GM23338 (cell line): ENCODE results near the gene LOXL3. TPM values are rescaled to one million over a fixed set of nuclear protein-coding genes. Genes with fewer than 3 reads are reported as not detected.

Experiments used
- ATAC-seq: fragments of 200-7000 bp; cut with Tn5 transposase; 3 replicates; pipeline ENCODE4 v1.9.1; 2020
- DNase-seq: peaks from one replicate; pipeline ENCODE4 v3.0.0-alpha.2; 2015; ENCODE audit warnings: low spot score
- H2AFZ ChIP-seq: fragments of 200-600 bp; sonication (generic); 2 replicates; pipeline ENCODE4 v1.8.0; 2016; ENCODE audit warnings: antibody characterized with exemption, mild to moderate bottlenecking, moderate library complexity
- H3F3A ChIP-seq: fragments of 200-600 bp; sonication (generic); replicated peaks from 2 replicates; pipeline ENCODE4 v1.8.0; 2017; ENCODE audit warnings: antibody characterized with exemption, mixed run types, low read depth
- H3K27ac ChIP-seq: fragments of 200-600 bp; sonication (generic); 2 replicates; pipeline ENCODE4 v1.6.1; 2016; ENCODE audit warnings: low read depth
- H3K27me3 ChIP-seq: fragments of 200-600 bp; sonication (generic); 2 replicates; pipeline ENCODE4 v1.8.0; 2016; ENCODE audit warnings: mild to moderate bottlenecking, mixed run types, moderate library complexity; ENCODE audit not compliant: insufficient read depth
- H3K36me3 ChIP-seq: fragments of 200-600 bp; sonication (generic); 2 replicates; pipeline ENCODE4 v1.8.0; 2016; ENCODE audit warnings: mild to moderate bottlenecking; ENCODE audit not compliant: insufficient read depth
- H3K4me1 ChIP-seq: fragments of 200-600 bp; sonication (generic); 2 replicates; pipeline ENCODE4 v1.8.0; 2016; ENCODE audit warnings: mild to moderate bottlenecking, moderate library complexity; ENCODE audit not compliant: insufficient read depth
- H3K4me2 ChIP-seq: fragments of 200-600 bp; sonication (generic); 2 replicates; pipeline ENCODE4 v1.7.1; 2017; ENCODE audit warnings: mixed run types
- H3K4me3 ChIP-seq: fragments of 200-600 bp; sonication (generic); 2 replicates; pipeline ENCODE4 v1.6.1; 2016; ENCODE audit warnings: mixed run types
- H3K79me2 ChIP-seq: fragments of 200-600 bp; sonication (generic); replicated peaks from 2 replicates; pipeline ENCODE4 v1.8.0; 2017; ENCODE audit warnings: mild to moderate bottlenecking; ENCODE audit not compliant: insufficient read depth
- H3K9me2 ChIP-seq: fragments of 200-600 bp; sonication (generic); 2 replicates; pipeline ENCODE4 v1.8.0; 2017; ENCODE audit not compliant: insufficient read depth
- H4K20me1 ChIP-seq: fragments of 200-600 bp; sonication (generic); replicated peaks from 2 replicates; pipeline ENCODE4 v1.8.0; 2017; ENCODE audit warnings: mild to moderate bottlenecking; ENCODE audit not compliant: insufficient read depth
- H3K27ac Mint-ChIP-seq: 2 replicates; pipeline ENCODE4 v1.8.0; 2020; ENCODE audit warnings: inconsistent platforms, mild to moderate bottlenecking, moderate library complexity, mixed read lengths
- H3K27me3 Mint-ChIP-seq: 3 replicates; pipeline ENCODE4 v1.8.0; 2022; ENCODE audit warnings: low read depth, mild to moderate bottlenecking, moderate library complexity, mixed read lengths, inconsistent platforms; ENCODE audit not compliant: insufficient read depth, poor library complexity
- H3K36me3 Mint-ChIP-seq: 3 replicates; pipeline ENCODE4 v1.8.0; 2021; ENCODE audit warnings: low read depth, mild to moderate bottlenecking, inconsistent platforms, moderate library complexity, mixed read lengths
- H3K4me1 Mint-ChIP-seq: 3 replicates; pipeline ENCODE4 v1.8.0; 2020; ENCODE audit warnings: mild to moderate bottlenecking, inconsistent platforms, mixed read lengths
- H3K4me3 Mint-ChIP-seq: 3 replicates; pipeline ENCODE4 v1.8.0; 2021; ENCODE audit warnings: moderate library complexity, mild to moderate bottlenecking, inconsistent platforms, mixed read lengths
- H3K9me3 Mint-ChIP-seq: 3 replicates; pipeline ENCODE4 v1.8.0; 2020; ENCODE audit warnings: moderate library complexity, mild to moderate bottlenecking, inconsistent platforms, mixed read lengths
- EZH2phosphoT487 ChIP-seq: fragments of 200-600 bp; sonication (generic); IDR thresholded peaks from one replicate; pipeline ENCODE4 v1.8.1; 2018; ENCODE audit warnings: antibody characterized with exemption; ENCODE audit not compliant: unreplicated experiment
- JUNB ChIP-seq: IDR thresholded peaks from one replicate; pipeline ENCODE4 v1.6.1; 2016; ENCODE audit warnings: antibody characterized with exemption; ENCODE audit not compliant: unreplicated experiment
- NANOG ChIP-seq: IDR thresholded peaks from 2 replicates; pipeline ENCODE4 v1.6.1; 2016; ENCODE audit warnings: antibody characterized with exemption, borderline replicate concordance
- POLR2AphosphoS5 ChIP-seq: IDR thresholded peaks from 2 replicates; pipeline ENCODE4 v1.6.1; 2016; ENCODE audit warnings: antibody characterized with exemption, low read depth
- ZNF114 ChIP-seq: fragments of 250-450 bp; sonication (Bioruptor Pico); IDR thresholded peaks from 2 replicates; pipeline ENCODE4 v1.5.0; 2020; ENCODE audit warnings: mild to moderate bottlenecking, moderate library complexity
- ZNF331 ChIP-seq: fragments of 250-450 bp; sonication (Bioruptor Pico); IDR thresholded peaks from 2 replicates; pipeline ENCODE4 v1.5.0; 2020; ENCODE audit warnings: low read depth, mild to moderate bottlenecking, moderate library complexity
- polyA plus RNA-seq: library from polyadenylated mRNA; unstranded; fragments of >200 nt; fragmentation: Nextera tagmentation; extraction: Ambion mirVana; gene quantifications from 2 replicates; pipeline ENCODE4 v1.2.1, GENCODE V29; 2016
- total RNA-seq: library from RNA; depleted of rRNA; stranded (reverse); fragments of >200 nt; shearing (Covaris generic); gene quantifications from 2 replicates; pipeline ENCODE4 v1.2.3, GENCODE V29; 2014
- TF ChIP-seq, protein P1 (sequence below): fragments of 250-450 bp; sonication (Bioruptor Pico); IDR thresholded peaks from 2 replicates; pipeline ENCODE4 v1.5.0; 2020; ENCODE audit warnings: mild to moderate bottlenecking, moderate library complexity
- TF ChIP-seq, protein P2 (sequence below): IDR thresholded peaks from 2 replicates; pipeline ENCODE4 v1.6.1; 2016; ENCODE audit warnings: antibody characterized with exemption
- TF ChIP-seq, protein P3 (sequence below), 2 experiments: fragments of 200-600 bp in 1 of 2; sonication (generic) in 1 of 2; conservative IDR thresholded peaks; 2 replicates each; pipeline versions ENCODE4 v1.5.1 to v1.6.1; 2016 to 2017; ENCODE audit warnings: antibody characterized with exemption in 2 of 2, low read depth in 2 of 2, mild to moderate bottlenecking in 2 of 2, moderate library complexity in 1 of 2

LOXL3 gene
- total and polyA plus RNA-seq, 2 experiments from 2014 or later = 4.7 to 14.9 TPM

DNA sequence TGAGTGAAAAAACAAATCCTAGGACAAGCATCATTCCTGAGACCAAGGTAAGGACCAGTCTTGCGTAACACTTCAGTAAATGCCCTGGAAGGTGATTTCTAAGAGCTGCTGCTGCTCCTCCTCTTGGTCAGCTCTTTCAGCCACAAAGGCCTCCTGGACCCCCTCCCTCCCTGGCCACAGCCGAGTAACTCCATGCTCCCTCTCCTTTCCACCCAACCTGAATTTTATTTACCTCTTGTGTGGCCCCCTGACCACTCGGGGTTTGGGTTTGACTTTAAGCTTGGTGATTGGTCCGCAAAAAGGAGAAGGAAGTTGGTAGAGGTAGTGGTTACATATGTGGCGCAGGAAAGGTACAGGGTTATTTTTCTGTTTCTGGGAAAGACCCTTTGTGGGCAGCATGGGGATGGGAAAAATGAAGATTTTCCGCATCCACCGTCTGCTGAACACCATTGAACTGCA is 14.8 kb downstream of the LOXL3 start:
- Histone ChIP-seq H2AFZ (no peak overlapping the region), H3K4me1 (no peaks in the 10 kb centered on the region), H3K4me2 (no peak overlapping the region), H4K20me1 (no peaks in the 10 kb centered on the region; the same call in 1 of the 2 replicates), H3K79me2 (no peaks in the 10 kb centered on the region), H3F3A (no peaks in the 10 kb centered on the region), H3K36me3 (no peaks in the 10 kb centered on the region), H3K9me2 (no peaks in the 10 kb centered on the region), H3K27ac (no peak overlapping the region), H3K27me3 (no peaks in the 10 kb centered on the region), H3K4me3 (no peak overlapping the region)
- Mint-ChIP-seq H3K4me1 (no peaks in the 10 kb centered on the region; the same call in none of the 3 replicates), H3K36me3 (peaks cover 2% of the 10 kb centered on the region; the same call in 1 of the 3 replicates), H3K4me3 (no peak overlapping the region), H3K27me3 (peaks cover 10% of the 10 kb centered on the region), H3K9me3 (no peaks in the 10 kb centered on the region; the same call in 2 of the 3 replicates), H3K27ac (no peak overlapping the region)
- ATAC-seq (no peak; the same call in 2 of the 3 replicates), DNase-seq (no peak)
- TF ChIP-seq EZH2phosphoT487 (no peak), ZNF331 (CRISPR knock-in tag) (no peak), NANOG (no peak), JUNB (no peak)
- TF ChIP-seq, protein P1, sequence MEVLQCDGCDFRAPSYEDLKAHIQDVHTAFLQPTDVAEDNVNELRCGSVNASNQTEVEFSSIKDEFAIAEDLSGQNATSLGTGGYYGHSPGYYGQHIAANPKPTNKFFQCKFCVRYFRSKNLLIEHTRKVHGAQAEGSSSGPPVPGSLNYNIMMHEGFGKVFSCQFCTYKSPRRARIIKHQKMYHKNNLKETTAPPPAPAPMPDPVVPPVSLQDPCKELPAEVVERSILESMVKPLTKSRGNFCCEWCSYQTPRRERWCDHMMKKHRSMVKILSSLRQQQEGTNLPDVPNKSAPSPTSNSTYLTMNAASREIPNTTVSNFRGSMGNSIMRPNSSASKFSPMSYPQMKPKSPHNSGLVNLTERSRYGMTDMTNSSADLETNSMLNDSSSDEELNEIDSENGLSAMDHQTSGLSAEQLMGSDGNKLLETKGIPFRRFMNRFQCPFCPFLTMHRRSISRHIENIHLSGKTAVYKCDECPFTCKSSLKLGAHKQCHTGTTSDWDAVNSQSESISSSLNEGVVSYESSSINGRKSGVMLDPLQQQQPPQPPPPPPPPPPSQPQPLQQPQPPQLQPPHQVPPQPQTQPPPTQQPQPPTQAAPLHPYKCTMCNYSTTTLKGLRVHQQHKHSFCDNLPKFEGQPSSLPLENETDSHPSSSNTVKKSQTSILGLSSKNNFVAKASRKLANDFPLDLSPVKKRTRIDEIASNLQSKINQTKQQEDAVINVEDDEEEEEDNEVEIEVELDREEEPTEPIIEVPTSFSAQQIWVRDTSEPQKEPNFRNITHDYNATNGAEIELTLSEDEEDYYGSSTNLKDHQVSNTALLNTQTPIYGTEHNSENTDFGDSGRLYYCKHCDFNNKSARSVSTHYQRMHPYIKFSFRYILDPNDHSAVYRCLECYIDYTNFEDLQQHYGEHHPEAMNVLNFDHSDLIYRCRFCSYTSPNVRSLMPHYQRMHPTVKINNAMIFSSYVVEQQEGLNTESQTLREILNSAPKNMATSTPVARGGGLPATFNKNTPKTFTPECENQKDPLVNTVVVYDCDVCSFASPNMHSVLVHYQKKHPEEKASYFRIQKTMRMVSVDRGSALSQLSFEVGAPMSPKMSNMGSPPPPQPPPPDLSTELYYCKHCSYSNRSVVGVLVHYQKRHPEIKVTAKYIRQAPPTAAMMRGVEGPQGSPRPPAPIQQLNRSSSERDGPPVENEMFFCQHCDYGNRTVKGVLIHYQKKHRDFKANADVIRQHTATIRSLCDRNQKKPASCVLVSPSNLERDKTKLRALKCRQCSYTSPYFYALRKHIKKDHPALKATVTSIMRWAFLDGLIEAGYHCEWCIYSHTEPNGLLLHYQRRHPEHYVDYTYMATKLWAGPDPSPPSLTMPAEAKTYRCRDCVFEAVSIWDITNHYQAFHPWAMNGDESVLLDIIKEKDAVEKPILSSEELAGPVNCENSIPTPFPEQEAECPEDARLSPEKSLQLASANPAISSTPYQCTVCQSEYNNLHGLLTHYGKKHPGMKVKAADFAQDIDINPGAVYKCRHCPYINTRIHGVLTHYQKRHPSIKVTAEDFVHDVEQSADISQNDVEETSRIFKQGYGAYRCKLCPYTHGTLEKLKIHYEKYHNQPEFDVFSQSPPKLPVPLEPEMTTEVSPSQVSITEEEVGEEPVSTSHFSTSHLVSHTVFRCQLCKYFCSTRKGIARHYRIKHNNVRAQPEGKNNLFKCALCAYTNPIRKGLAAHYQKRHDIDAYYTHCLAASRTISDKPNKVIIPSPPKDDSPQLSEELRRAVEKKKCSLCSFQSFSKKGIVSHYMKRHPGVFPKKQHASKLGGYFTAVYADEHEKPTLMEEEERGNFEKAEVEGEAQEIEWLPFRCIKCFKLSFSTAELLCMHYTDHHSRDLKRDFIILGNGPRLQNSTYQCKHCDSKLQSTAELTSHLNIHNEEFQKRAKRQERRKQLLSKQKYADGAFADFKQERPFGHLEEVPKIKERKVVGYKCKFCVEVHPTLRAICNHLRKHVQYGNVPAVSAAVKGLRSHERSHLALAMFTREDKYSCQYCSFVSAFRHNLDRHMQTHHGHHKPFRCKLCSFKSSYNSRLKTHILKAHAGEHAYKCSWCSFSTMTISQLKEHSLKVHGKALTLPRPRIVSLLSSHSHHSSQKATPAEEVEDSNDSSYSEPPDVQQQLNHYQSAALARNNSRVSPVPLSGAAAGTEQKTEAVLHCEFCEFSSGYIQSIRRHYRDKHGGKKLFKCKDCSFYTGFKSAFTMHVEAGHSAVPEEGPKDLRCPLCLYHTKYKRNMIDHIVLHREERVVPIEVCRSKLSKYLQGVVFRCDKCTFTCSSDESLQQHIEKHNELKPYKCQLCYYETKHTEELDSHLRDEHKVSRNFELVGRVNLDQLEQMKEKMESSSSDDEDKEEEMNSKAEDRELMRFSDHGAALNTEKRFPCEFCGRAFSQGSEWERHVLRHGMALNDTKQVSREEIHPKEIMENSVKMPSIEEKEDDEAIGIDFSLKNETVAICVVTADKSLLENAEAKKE (CRISPR knock-in tag) = no peak

DNA sequence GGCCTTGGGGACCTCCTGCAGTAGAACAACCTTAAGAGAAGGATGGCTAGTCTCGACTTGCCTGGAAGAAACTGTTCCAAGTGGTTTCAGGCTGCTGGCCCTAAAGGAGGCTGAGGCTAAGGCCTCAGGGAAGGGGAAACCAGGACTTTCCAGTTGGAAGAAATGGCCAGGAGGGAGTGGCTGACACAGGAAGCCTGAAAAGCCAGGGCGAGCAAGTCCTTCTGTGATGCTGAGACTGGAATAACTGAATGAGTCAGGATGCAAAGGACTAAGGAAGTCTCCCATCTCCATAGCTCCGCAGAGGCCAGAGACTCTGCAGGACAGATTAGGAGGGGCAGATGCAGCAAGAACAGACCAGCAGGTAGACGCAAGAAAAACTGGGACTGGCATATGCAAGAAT is 16.6 kb downstream of the LOXL3 start:
- no peaks in the 10 kb centered on the region for H3K79me2 ChIP-seq
- Mint-ChIP-seq H3K27me3 (peaks cover 6% of the 10 kb centered on the region), H3K36me3 (peaks cover 14% of the 10 kb centered on the region), H3K4me1 (no peaks in the 10 kb centered on the region; the same call in none of the 3 replicates), H3K9me3 (no peaks in the 10 kb centered on the region; the same call in 2 of the 3 replicates), H3K4me3 (no peak overlapping the region), H3K27ac (no peak overlapping the region)
- ATAC-seq (no peak), DNase-seq (no peak)
- no peaks in the 10 kb centered on the region for H3K9me2 ChIP-seq
- H3K4me1 ChIP-seq = no peaks in the 10 kb centered on the region
- no peaks in the 10 kb centered on the region; the same call in 1 of the 2 replicates for H4K20me1 ChIP-seq
- H3K27ac ChIP-seq = no peak overlapping the region
- no peak overlapping the region for H3K4me3 ChIP-seq
- H3K36me3 ChIP-seq = no peaks in the 10 kb centered on the region
- H3F3A ChIP-seq = no peaks in the 10 kb centered on the region
- no peaks in the 10 kb centered on the region for H3K27me3 ChIP-seq
- no peak overlapping the region for H2AFZ ChIP-seq
- H3K4me2 ChIP-seq = no peak overlapping the region
- no peak for TF ChIP-seq POLR2AphosphoS5
- no peak for TF ChIP-seq NANOG
- TF ChIP-seq, protein P2, sequence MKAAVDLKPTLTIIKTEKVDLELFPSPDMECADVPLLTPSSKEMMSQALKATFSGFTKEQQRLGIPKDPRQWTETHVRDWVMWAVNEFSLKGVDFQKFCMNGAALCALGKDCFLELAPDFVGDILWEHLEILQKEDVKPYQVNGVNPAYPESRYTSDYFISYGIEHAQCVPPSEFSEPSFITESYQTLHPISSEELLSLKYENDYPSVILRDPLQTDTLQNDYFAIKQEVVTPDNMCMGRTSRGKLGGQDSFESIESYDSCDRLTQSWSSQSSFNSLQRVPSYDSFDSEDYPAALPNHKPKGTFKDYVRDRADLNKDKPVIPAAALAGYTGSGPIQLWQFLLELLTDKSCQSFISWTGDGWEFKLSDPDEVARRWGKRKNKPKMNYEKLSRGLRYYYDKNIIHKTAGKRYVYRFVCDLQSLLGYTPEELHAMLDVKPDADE = no peak
- no peak for TF ChIP-seq EZH2phosphoT487
- no peak for TF ChIP-seq ZNF114 (CRISPR knock-in tag)
- TF ChIP-seq JUNB = no peak
- TF ChIP-seq ZNF331 (CRISPR knock-in tag) = no peak
- TF ChIP-seq, protein P3, sequence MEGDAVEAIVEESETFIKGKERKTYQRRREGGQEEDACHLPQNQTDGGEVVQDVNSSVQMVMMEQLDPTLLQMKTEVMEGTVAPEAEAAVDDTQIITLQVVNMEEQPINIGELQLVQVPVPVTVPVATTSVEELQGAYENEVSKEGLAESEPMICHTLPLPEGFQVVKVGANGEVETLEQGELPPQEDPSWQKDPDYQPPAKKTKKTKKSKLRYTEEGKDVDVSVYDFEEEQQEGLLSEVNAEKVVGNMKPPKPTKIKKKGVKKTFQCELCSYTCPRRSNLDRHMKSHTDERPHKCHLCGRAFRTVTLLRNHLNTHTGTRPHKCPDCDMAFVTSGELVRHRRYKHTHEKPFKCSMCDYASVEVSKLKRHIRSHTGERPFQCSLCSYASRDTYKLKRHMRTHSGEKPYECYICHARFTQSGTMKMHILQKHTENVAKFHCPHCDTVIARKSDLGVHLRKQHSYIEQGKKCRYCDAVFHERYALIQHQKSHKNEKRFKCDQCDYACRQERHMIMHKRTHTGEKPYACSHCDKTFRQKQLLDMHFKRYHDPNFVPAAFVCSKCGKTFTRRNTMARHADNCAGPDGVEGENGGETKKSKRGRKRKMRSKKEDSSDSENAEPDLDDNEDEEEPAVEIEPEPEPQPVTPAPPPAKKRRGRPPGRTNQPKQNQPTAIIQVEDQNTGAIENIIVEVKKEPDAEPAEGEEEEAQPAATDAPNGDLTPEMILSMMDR (conservative IDR thresholded peaks at IDR 0.05; ENCODE audit: low read depth in 2 of 2) = no peak
